Measurements from ENCODE around the gene MFRP. TPM values are rescaled to one million over a fixed set of nuclear protein-coding genes. Genes with fewer than 3 reads are reported as not detected.

MFRP gene
- total and polyA plus RNA-seq, 10 of the 15 experiments (the other 5 are each of a cell fraction or from before 2014, with no cell fraction given) = not detected

GRCh38 chr11:119375337-119376196 is 29.1 kb upstream of the MFRP start (continued):
- TF ChIP-seq ZBTB4 (CRISPR knock-in tag; IDR thresholded peaks at IDR 0.05) (no peak), ASH2L (IDR thresholded peaks at IDR 0.05; ENCODE audit: borderline replicate concordance, low read depth) (no peak), ZBTB11 (CRISPR knock-in tag; IDR thresholded peaks at IDR 0.05) (no peak), JUND (IDR thresholded peaks at IDR 0.05; ENCODE audit: low read depth, low read length) (no peak), ATF7 (IDR thresholded peaks at IDR 0.05; ENCODE audit: low read depth) (no peak), SUZ12 (IDR thresholded peaks at IDR 0.05; ENCODE audit: unreplicated experiment) (no peak), CREB1 (IDR thresholded peaks at IDR 0.05; ENCODE audit: low read depth) (no peak)
